Vagina (tissue), 2 donors: Measurements from ENCODE around the gene FNDC3A. TPM values are rescaled to one million over a fixed set of nuclear protein-coding genes. Genes with fewer than 3 reads are reported as not detected.

Experiments used
- DNase-seq, 2 donors: peaks; one replicate each; pipeline ENCODE4 v3.0.0-alpha.2; 2017; ENCODE audit errors: extremely low spot score in 2 of 2
- H3K27ac ChIP-seq: fragments of 200-600 bp; sonication (generic); one replicate; pipeline ENCODE4 v1.5.1; 2019
- H3K27me3 ChIP-seq: fragments of 200-600 bp; sonication (generic); one replicate; pipeline ENCODE4 v1.5.1; 2019
- H3K36me3 ChIP-seq, 2 donors: fragments of 200-600 bp; sonication (generic); one replicate each; pipeline ENCODE4 v1.5.1; 2017 to 2019
- H3K4me1 ChIP-seq: fragments of 200-600 bp; sonication (generic); one replicate; pipeline ENCODE4 v1.5.1; 2019
- H3K4me3 ChIP-seq, 2 donors: fragments of 200-600 bp; sonication (generic); 1 replicate in 1 of 2; 2 replicates in 1 of 2; pipeline ENCODE4 v1.5.1; 2016 to 2019
- H3K9me3 ChIP-seq: fragments of 200-600 bp; sonication (generic); one replicate; pipeline ENCODE4 v1.5.1; 2019
- POLR2A ChIP-seq, 2 donors: fragments of 450-650 bp; IDR thresholded peaks; one replicate each; pipeline ENCODE4 v1.6.1; 2017; ENCODE audit warnings: antibody characterized with exemption in 2 of 2, mild to moderate bottlenecking in 2 of 2, moderate library complexity in 2 of 2
- POLR2AphosphoS5 ChIP-seq, 2 donors: sonication (generic); formaldehyde crosslinking; IDR thresholded peaks; one replicate each; pipeline ENCODE4 v1.9.0; 2017; ENCODE audit warnings: antibody characterized with exemption in 2 of 2, mild to moderate bottlenecking in 2 of 2, low read depth in 1 of 2; ENCODE audit not compliant: insufficient read depth in 1 of 2
- intact Hi-C: fragments of 100-400 bp; cut with DNase I; formaldehyde crosslinking; loops from one replicate; pipeline ENCODE4 v1.15.1; 2023
- total RNA-seq: library from RNA; depleted of rRNA; stranded (reverse); fragments of >200 nt; gene quantifications from one replicate; pipeline ENCODE4 v1.2.3, GENCODE V29; 2016
- TF ChIP-seq, protein P1 (sequence below), 3 experiments: fragments of 450-650 bp in 2 of 3; fragments of 200-600 bp in 1 of 3; sonication (generic) in 1 of 3; IDR thresholded peaks; one replicate each; pipeline ENCODE4 v1.5.1; 2017 to 2019; ENCODE audit warnings: antibody characterized with exemption in 3 of 3, mild to moderate bottlenecking in 2 of 3, moderate library complexity in 2 of 3

FNDC3A gene
- total RNA-seq, 1 donor from 2014 or later = 32.2 TPM

GRCh38 chr13:49214917-49215376, 239.2 kb downstream of the FNDC3A start:
- no peak overlapping the region for H3K4me3 ChIP-seq
- intact Hi-C loops = no loop called here
- H3K27ac ChIP-seq = no peak overlapping the region
- H3K4me1 ChIP-seq = no peaks in the 10 kb centered on the region
- no peaks in the 10 kb centered on the region for H3K36me3 ChIP-seq
- DNase-seq = no peak
- H3K9me3 ChIP-seq = no peaks in the 10 kb centered on the region
- peaks cover 4% of the 10 kb centered on the region for H3K27me3 ChIP-seq
- TF ChIP-seq POLR2A (IDR thresholded peaks at IDR 0.05) (no peak), POLR2AphosphoS5 (IDR thresholded peaks at IDR 0.05; ENCODE audit: insufficient read depth in 1 of 2, low read depth in 1 of 2) (peak in 1 of 2 donors; percentile 12)
- TF ChIP-seq, protein P1, sequence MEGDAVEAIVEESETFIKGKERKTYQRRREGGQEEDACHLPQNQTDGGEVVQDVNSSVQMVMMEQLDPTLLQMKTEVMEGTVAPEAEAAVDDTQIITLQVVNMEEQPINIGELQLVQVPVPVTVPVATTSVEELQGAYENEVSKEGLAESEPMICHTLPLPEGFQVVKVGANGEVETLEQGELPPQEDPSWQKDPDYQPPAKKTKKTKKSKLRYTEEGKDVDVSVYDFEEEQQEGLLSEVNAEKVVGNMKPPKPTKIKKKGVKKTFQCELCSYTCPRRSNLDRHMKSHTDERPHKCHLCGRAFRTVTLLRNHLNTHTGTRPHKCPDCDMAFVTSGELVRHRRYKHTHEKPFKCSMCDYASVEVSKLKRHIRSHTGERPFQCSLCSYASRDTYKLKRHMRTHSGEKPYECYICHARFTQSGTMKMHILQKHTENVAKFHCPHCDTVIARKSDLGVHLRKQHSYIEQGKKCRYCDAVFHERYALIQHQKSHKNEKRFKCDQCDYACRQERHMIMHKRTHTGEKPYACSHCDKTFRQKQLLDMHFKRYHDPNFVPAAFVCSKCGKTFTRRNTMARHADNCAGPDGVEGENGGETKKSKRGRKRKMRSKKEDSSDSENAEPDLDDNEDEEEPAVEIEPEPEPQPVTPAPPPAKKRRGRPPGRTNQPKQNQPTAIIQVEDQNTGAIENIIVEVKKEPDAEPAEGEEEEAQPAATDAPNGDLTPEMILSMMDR (IDR thresholded peaks at IDR 0.05) = no peak

DNA sequence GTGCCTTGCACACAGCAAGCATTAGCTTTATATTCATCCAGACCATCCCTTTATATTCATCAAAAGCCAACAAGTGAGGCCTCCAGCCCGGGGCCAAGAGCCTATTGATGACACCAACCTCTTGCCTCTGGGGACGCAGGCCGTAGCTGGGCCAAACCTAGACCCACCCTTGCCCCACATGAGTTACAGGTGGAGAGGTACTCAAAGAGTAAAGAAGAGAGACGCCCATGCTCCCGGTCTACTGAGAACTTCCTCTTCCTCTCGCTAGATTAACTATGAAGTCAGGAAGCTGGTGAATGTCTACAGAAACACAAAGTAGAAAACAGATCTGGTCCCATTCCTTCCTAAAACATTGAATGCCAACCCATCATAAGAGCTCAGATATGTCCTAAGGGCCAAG, 240.6 kb downstream of the FNDC3A start:
- Histone ChIP-seq H3K36me3 (no peaks in the 10 kb centered on the region), H3K27me3 (peaks cover 15% of the 10 kb centered on the region), H3K9me3 (no peaks in the 10 kb centered on the region), H3K4me3 (no peak overlapping the region), H3K4me1 (peaks cover 4% of the 10 kb centered on the region), H3K27ac (no peak overlapping the region)
- TF ChIP-seq POLR2AphosphoS5 (IDR thresholded peaks at IDR 0.05; ENCODE audit: insufficient read depth in 1 of 2, low read depth in 1 of 2) = no peak
- TF ChIP-seq, protein P1 (IDR thresholded peaks at IDR 0.05) = no peak
- no peak for TF ChIP-seq POLR2A (IDR thresholded peaks at IDR 0.05)
- intact Hi-C loops = no loop called here
- no peak for DNase-seq

DNA sequence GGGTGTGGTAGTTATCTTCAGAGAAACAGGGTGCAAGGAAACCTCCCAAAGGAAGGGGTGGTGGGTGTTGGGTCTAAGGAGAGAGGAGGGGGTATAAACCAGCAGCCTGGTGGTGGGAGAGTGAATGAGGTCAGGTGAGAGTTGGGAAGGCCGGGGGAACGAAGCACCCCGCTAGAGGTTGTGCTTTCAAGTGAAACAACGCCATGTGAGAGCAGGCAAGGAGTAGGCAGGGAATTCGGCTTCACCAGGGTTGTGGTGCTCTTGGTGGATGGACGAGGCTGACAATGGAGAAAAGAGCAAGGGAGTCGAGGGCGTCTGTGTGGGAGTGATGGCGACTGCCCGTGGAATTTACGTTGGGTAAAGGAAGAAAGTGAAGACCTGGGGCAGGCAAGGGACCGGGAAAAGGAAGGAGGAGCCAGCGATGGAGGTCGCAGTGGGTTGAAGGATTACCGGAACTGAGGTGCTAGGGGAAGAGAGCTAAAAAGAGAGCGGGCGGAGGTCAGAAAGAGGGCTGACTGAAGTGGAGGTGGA, 242.3 kb downstream of the FNDC3A start:
- no peak for DNase-seq
- Histone ChIP-seq H3K4me1 (peaks cover 5% of the 10 kb centered on the region), H3K27me3 (peaks cover 18% of the 10 kb centered on the region), H3K4me3 (no peak overlapping the region), H3K27ac (no peak overlapping the region), H3K9me3 (no peaks in the 10 kb centered on the region), H3K36me3 (no peaks in the 10 kb centered on the region)
- TF ChIP-seq, protein P1 (IDR thresholded peaks at IDR 0.05) = no peak
- TF ChIP-seq POLR2AphosphoS5 (IDR thresholded peaks at IDR 0.05; ENCODE audit: insufficient read depth in 1 of 2, low read depth in 1 of 2) = no peak
- TF ChIP-seq POLR2A (IDR thresholded peaks at IDR 0.05) = no peak
- intact Hi-C loops = no loop called here

GRCh38 chr13:49218493-49219051, 242.9 kb downstream of the FNDC3A start:
- Histone ChIP-seq H3K4me1 (peaks cover 5% of the 10 kb centered on the region), H3K36me3 (no peaks in the 10 kb centered on the region), H3K27ac (no peak overlapping the region), H3K4me3 (no peak overlapping the region), H3K27me3 (peaks cover 18% of the 10 kb centered on the region), H3K9me3 (no peaks in the 10 kb centered on the region)
- DNase-seq = no peak
- TF ChIP-seq, protein P1 (IDR thresholded peaks at IDR 0.05) = no peak
- TF ChIP-seq POLR2AphosphoS5 (IDR thresholded peaks at IDR 0.05; ENCODE audit: insufficient read depth in 1 of 2, low read depth in 1 of 2) (no peak), POLR2A (IDR thresholded peaks at IDR 0.05) (no peak)
- intact Hi-C loops = no loop called here

DNA sequence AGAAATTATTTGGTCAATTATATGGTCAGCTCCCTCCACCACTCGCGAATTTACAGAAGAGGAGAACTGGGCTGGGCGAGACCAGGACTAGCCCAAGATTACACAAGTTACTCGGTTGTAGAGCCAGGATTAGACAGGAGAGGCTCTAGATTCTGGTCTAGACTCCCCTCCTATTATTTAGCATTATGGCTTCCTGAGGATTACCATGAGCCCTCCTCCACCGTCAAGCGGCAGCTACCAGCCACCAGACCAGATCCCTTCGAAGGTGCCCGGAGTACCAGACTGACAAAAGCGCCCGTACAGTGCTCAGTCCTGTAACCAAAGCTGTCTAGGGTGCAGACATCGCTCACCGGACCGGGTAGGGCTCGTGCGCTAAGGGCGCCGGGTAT, 243.9 kb downstream of the FNDC3A start:
- H3K36me3 ChIP-seq = no peaks in the 10 kb centered on the region
- intact Hi-C loops = no loop called here
- TF ChIP-seq POLR2AphosphoS5 (IDR thresholded peaks at IDR 0.05; ENCODE audit: insufficient read depth in 1 of 2, low read depth in 1 of 2) (no peak), POLR2A (IDR thresholded peaks at IDR 0.05) (no peak)
- TF ChIP-seq, protein P1 (IDR thresholded peaks at IDR 0.05) = no peak
- H3K9me3 ChIP-seq = no peaks in the 10 kb centered on the region
- DNase-seq = no peak
- peak overlapping the region; percentile 42 to 53 for H3K4me3 ChIP-seq
- H3K27ac ChIP-seq = no peak overlapping the region
- peaks cover 18% of the 10 kb centered on the region for H3K27me3 ChIP-seq
- peaks cover 5% of the 10 kb centered on the region for H3K4me1 ChIP-seq
